Hepatocyte (in vitro differentiated cells): Measurements from ENCODE around the gene CNPPD1. TPM values are rescaled to one million over a fixed set of nuclear protein-coding genes. Genes with fewer than 3 reads are reported as not detected.

Experiments used
- DNase-seq: peaks from one replicate; pipeline ENCODE4 v3.0.0-alpha.2; 2016; ENCODE audit warnings: low spot score
- H2AFZ ChIP-seq: fragments of 200-600 bp; sonication (generic); 2 replicates; pipeline ENCODE4 v1.6.0; 2016; ENCODE audit warnings: antibody characterized with exemption, mild to moderate bottlenecking
- H3K27ac ChIP-seq: fragments of 200-600 bp; sonication (generic); 2 replicates; pipeline ENCODE4 v1.5.1; 2016; ENCODE audit warnings: mild to moderate bottlenecking
- H3K27me3 ChIP-seq: fragments of 200-600 bp; sonication (generic); 2 replicates; pipeline ENCODE4 v1.6.1; 2016
- H3K36me3 ChIP-seq: fragments of 200-600 bp; sonication (generic); replicated peaks from 2 replicates; pipeline ENCODE4 v1.5.1; 2016; ENCODE audit warnings: low read depth; ENCODE audit not compliant: insufficient read depth
- H3K4me1 ChIP-seq: fragments of 200-600 bp; sonication (generic); 2 replicates; pipeline ENCODE4 v1.5.1; 2016; ENCODE audit warnings: mild to moderate bottlenecking, moderate library complexity; ENCODE audit not compliant: insufficient read depth
- H3K4me2 ChIP-seq: fragments of 200-600 bp; sonication (generic); 2 replicates; pipeline ENCODE4 v1.6.0; 2016
- H3K4me3 ChIP-seq: fragments of 200-600 bp; sonication (generic); 2 replicates; pipeline ENCODE4 v1.5.1; 2016; ENCODE audit warnings: mild to moderate bottlenecking
- H3K79me2 ChIP-seq: fragments of 200-600 bp; sonication (generic); 2 replicates; pipeline ENCODE4 v1.6.0; 2017; ENCODE audit warnings: mild to moderate bottlenecking
- H3K9me2 ChIP-seq: fragments of 200-600 bp; sonication (generic); replicated peaks from 2 replicates; pipeline ENCODE4 v1.6.0; 2017; ENCODE audit warnings: mild to moderate bottlenecking; ENCODE audit not compliant: insufficient read depth
- H3K9me3 ChIP-seq: fragments of 200-600 bp; sonication (generic); 2 replicates; pipeline ENCODE4 v1.5.1; 2016; ENCODE audit warnings: low read depth, mild to moderate bottlenecking
- H4K20me1 ChIP-seq: fragments of 200-600 bp; sonication (generic); 2 replicates; pipeline ENCODE4 v1.6.0; 2016; ENCODE audit warnings: mild to moderate bottlenecking; ENCODE audit not compliant: insufficient read depth, poor library complexity, severe bottlenecking
- CTCF ChIP-seq: fragments of 200-600 bp; sonication (generic); IDR thresholded peaks from 2 replicates; pipeline ENCODE4 v1.5.1; 2016; ENCODE audit warnings: antibody characterized with exemption, mild to moderate bottlenecking; ENCODE audit not compliant: poor library complexity
- EZH2 ChIP-seq: fragments of 200-600 bp; sonication (generic); IDR thresholded peaks from 2 replicates; pipeline ENCODE4 v1.6.1; 2016; ENCODE audit warnings: antibody characterized with exemption, mild to moderate bottlenecking, borderline replicate concordance
- EZH2phosphoT487 ChIP-seq: fragments of 200-600 bp; sonication (generic); IDR thresholded peaks from one replicate; pipeline ENCODE4 v1.6.1; 2018; ENCODE audit warnings: antibody characterized with exemption, mild to moderate bottlenecking, low read depth, moderate library complexity; ENCODE audit not compliant: unreplicated experiment, severe bottlenecking
- WGBS: methylation state at CpG from one replicate; pipeline ENCODE4 v1.1.6; 2016; ENCODE audit warnings: low lambda C conversion rate; ENCODE audit errors: missing lambda C conversion rate; 5-methylcytosine and 5-hydroxymethylcytosine counted together
- polyA plus RNA-seq: library from polyadenylated mRNA; unstranded; fragments of >200 nt; fragmentation: Nextera tagmentation; extraction: Ambion mirVana; gene quantifications from 2 replicates; pipeline ENCODE4 v1.2.1, GENCODE V29; 2016
- total RNA-seq: library from RNA; depleted of rRNA; stranded (reverse); fragments of >200 nt; gene quantifications from 2 replicates; pipeline ENCODE4 v1.2.3, GENCODE V29; 2014

The CNPPD1 gene
- total and polyA plus RNA-seq, 2 experiments from 2014 or later: 34.0 to 49.4 TPM

- Histone ChIP-seq H2AFZ (no peak overlapping the region), H3K27ac (no peak overlapping the region), H3K9me3 (no peaks in the 10 kb centered on the region), H3K36me3 (no peaks in the 10 kb centered on the region), H3K4me2 (no peak overlapping the region), H3K4me1 (peaks cover 19% of the 10 kb centered on the region), H3K4me3 (no peak overlapping the region), H3K79me2 (peaks cover 4% of the 10 kb centered on the region), H3K27me3 (no peaks in the 10 kb centered on the region), H4K20me1 (no peaks in the 10 kb centered on the region), H3K9me2 (no peaks in the 10 kb centered on the region)
- TF ChIP-seq EZH2 (no peak), CTCF (no peak)
- WGBS: 69% methylated on average over 3 of the region's 3 CpGs
- DNase-seq: no peak
Measured at GRCh38 chr2:219131327-219131726, 45.4 kb downstream of the CNPPD1 start.

- H3K9me3 ChIP-seq: no peaks in the 10 kb centered on the region
- H4K20me1 ChIP-seq: no peaks in the 10 kb centered on the region
- H3K36me3 ChIP-seq: no peaks in the 10 kb centered on the region
- WGBS: 93% methylated on average over 16 of the region's 16 CpGs
- H3K27me3 ChIP-seq: no peaks in the 10 kb centered on the region
- H2AFZ ChIP-seq: no peak overlapping the region
- peaks cover 29% of the 10 kb centered on the region for H3K4me1 ChIP-seq
- H3K9me2 ChIP-seq: no peaks in the 10 kb centered on the region
- H3K4me2 ChIP-seq: no peak overlapping the region
- TF ChIP-seq EZH2phosphoT487 (no peak), EZH2 (no peak), CTCF (no peak)
- H3K79me2 ChIP-seq: peaks cover 4% of the 10 kb centered on the region
- H3K4me3 ChIP-seq: no peak overlapping the region
- no peak overlapping the region for H3K27ac ChIP-seq
- DNase-seq: no peak
Measured at GRCh38 chr2:219129589-219129988, 47.1 kb downstream of the CNPPD1 start.

- peaks cover 4% of the 10 kb centered on the region for H3K79me2 ChIP-seq
- H4K20me1 ChIP-seq: no peaks in the 10 kb centered on the region
- no peak for DNase-seq
- H2AFZ ChIP-seq: no peak overlapping the region
- H3K27ac ChIP-seq: peak overlapping the region; percentile 98
- no peaks in the 10 kb centered on the region for H3K36me3 ChIP-seq
- H3K4me1 ChIP-seq: peaks cover 40% of the 10 kb centered on the region
- no peak for TF ChIP-seq EZH2phosphoT487
- TF ChIP-seq CTCF: no peak
- TF ChIP-seq EZH2: no peak
- H3K4me2 ChIP-seq: no peak overlapping the region
- 62% methylated on average over 7 of the region's 7 CpGs for WGBS
- no peaks in the 10 kb centered on the region for H3K9me2 ChIP-seq
- H3K27me3 ChIP-seq: no peaks in the 10 kb centered on the region
- no peaks in the 10 kb centered on the region for H3K9me3 ChIP-seq
- H3K4me3 ChIP-seq: no peak overlapping the region
Measured at GRCh38 chr2:219128396-219128795, 48.3 kb downstream of the CNPPD1 start.

- H2AFZ ChIP-seq: no peak overlapping the region
- DNase-seq: peak; percentile 21
- peaks cover 50% of the 10 kb centered on the region for H3K4me1 ChIP-seq
- H3K9me2 ChIP-seq: no peaks in the 10 kb centered on the region
- no peaks in the 10 kb centered on the region for H4K20me1 ChIP-seq
- no peaks in the 10 kb centered on the region for H3K36me3 ChIP-seq
- H3K27me3 ChIP-seq: no peaks in the 10 kb centered on the region
- 31% methylated on average over 2 of the region's 2 CpGs for WGBS
- H3K27ac ChIP-seq: peak overlapping the region; percentile 98
- no peaks in the 10 kb centered on the region for H3K9me3 ChIP-seq
- H3K4me2 ChIP-seq: peak overlapping the region; percentile 37
- H3K4me3 ChIP-seq: no peak overlapping the region
- peaks cover 4% of the 10 kb centered on the region for H3K79me2 ChIP-seq
- TF ChIP-seq CTCF: no peak
- no peak for TF ChIP-seq EZH2phosphoT487
- TF ChIP-seq EZH2: no peak
Measured at GRCh38 chr2:219127037-219127635, 49.6 kb downstream of the CNPPD1 start.
